H9 (cell line): ENCODE results near the gene ANKK1. TPM values are rescaled to one million over a fixed set of nuclear protein-coding genes. Genes with fewer than 3 reads are reported as not detected.

Experiments
- DNase-seq: peaks from one replicate; pipeline ENCODE4 v3.0.0-alpha.2; 2017
- H2AFZ ChIP-seq: one replicate; pipeline ENCODE4 v1.6.1; 2013; ENCODE audit warnings: mild to moderate bottlenecking, low read length, control low read depth, moderate library complexity
- H2AK5ac ChIP-seq: 2 replicates; pipeline ENCODE4 v1.6.1; 2013; ENCODE audit warnings: low read length, control low read depth, mixed read lengths; ENCODE audit not compliant: insufficient read length
- H2BK120ac ChIP-seq: one replicate; pipeline ENCODE4 v1.6.1; 2013; ENCODE audit warnings: low read depth, mild to moderate bottlenecking, low read length, control low read depth, inconsistent platforms; ENCODE audit not compliant: poor library complexity, severe bottlenecking
- H2BK12ac ChIP-seq: 2 replicates; pipeline ENCODE4 v1.6.1; 2013; ENCODE audit warnings: low read length, control low read depth, mixed read lengths, low read depth; ENCODE audit not compliant: insufficient read length
- H2BK15ac ChIP-seq: 2 replicates; pipeline ENCODE4 v1.6.1; 2013; ENCODE audit warnings: low read depth, low read length, control low read depth
- H2BK20ac ChIP-seq: one replicate; pipeline ENCODE4 v1.6.1; 2013; ENCODE audit warnings: low read depth, mild to moderate bottlenecking, low read length, control low read depth, inconsistent platforms; ENCODE audit not compliant: poor library complexity, severe bottlenecking
- H2BK5ac ChIP-seq: 2 replicates; pipeline ENCODE4 v1.6.1; 2013; ENCODE audit warnings: low read length, control low read depth, mixed read lengths; ENCODE audit not compliant: insufficient read length
- H3K14ac ChIP-seq: 2 replicates; pipeline ENCODE4 v1.6.1; 2013; ENCODE audit warnings: low read length, control low read depth; ENCODE audit not compliant: insufficient read depth
- H3K18ac ChIP-seq: 2 replicates; pipeline ENCODE4 v1.6.1; 2013; ENCODE audit warnings: low read depth, mild to moderate bottlenecking, mixed read lengths, low read length, control low read depth; ENCODE audit not compliant: insufficient read length
- H3K23ac ChIP-seq: 2 replicates; pipeline ENCODE4 v1.6.1; 2013; ENCODE audit warnings: low read length, control low read depth, mixed read lengths, low read depth; ENCODE audit not compliant: insufficient read length
- H3K23me2 ChIP-seq: 2 replicates; pipeline ENCODE4 v1.6.1; 2013; ENCODE audit warnings: low read depth, mild to moderate bottlenecking, mixed read lengths, low read length, control low read depth; ENCODE audit not compliant: insufficient read length, poor library complexity, severe bottlenecking
- H3K27ac ChIP-seq: 2 replicates; pipeline ENCODE4 v1.5.1; 2013; ENCODE audit warnings: low read length, control low read depth, mixed read lengths, low read depth; ENCODE audit not compliant: insufficient read length
- H3K27me3 ChIP-seq: 2 replicates; pipeline ENCODE4 v1.6.1; 2013; ENCODE audit warnings: low read length, control low read depth, inconsistent platforms; ENCODE audit not compliant: insufficient read depth
- H3K4ac ChIP-seq: 2 replicates; pipeline ENCODE4 v1.6.1; 2013; ENCODE audit warnings: low read depth, mild to moderate bottlenecking, control low read depth, inconsistent platforms, low read length, moderate library complexity
- H3K4me1 ChIP-seq: 2 replicates; pipeline ENCODE4 v1.6.1; 2013; ENCODE audit warnings: low read length, control low read depth, inconsistent platforms; ENCODE audit not compliant: insufficient read depth
- H3K4me2 ChIP-seq: 2 replicates; pipeline ENCODE4 v1.6.1; 2013; ENCODE audit warnings: low read length, control low read depth, mixed read lengths; ENCODE audit not compliant: insufficient read length, insufficient read depth
- H3K56ac ChIP-seq: 2 replicates; pipeline ENCODE4 v1.6.1; 2013; ENCODE audit warnings: low read depth, mild to moderate bottlenecking, mixed read lengths, low read length, control low read depth; ENCODE audit not compliant: insufficient read length
- H3K79me1 ChIP-seq: 2 replicates; pipeline ENCODE4 v1.6.1; 2013; ENCODE audit warnings: low read depth, mild to moderate bottlenecking, moderate library complexity, low read length, control low read depth, inconsistent platforms; ENCODE audit not compliant: insufficient read depth, poor library complexity, severe bottlenecking
- H3K79me2 ChIP-seq: 2 replicates; pipeline ENCODE4 v1.6.1; 2013; ENCODE audit warnings: low read length, control low read depth, inconsistent platforms; ENCODE audit not compliant: insufficient read depth
- H3K9ac ChIP-seq: 2 replicates; pipeline ENCODE4 v1.6.1; 2013; ENCODE audit warnings: low read length, control low read depth, mixed read lengths; ENCODE audit not compliant: insufficient read length; ENCODE audit errors: extremely low read depth
- H3K9me3 ChIP-seq: one replicate; pipeline ENCODE4 v1.6.1; 2013; ENCODE audit warnings: low read depth, low read length, inconsistent platforms; ENCODE audit not compliant: control insufficient read depth
- H3T11ph ChIP-seq: one replicate; pipeline ENCODE4 v1.6.1; 2013; ENCODE audit warnings: mild to moderate bottlenecking, low read length, control low read depth, inconsistent platforms
- H4K20me1 ChIP-seq: one replicate; pipeline ENCODE4 v1.6.1; 2013; ENCODE audit not compliant: control insufficient read depth, insufficient read length, insufficient read depth
- H4K5ac ChIP-seq: 2 replicates; pipeline ENCODE4 v1.6.1; 2013; ENCODE audit warnings: low read depth, mild to moderate bottlenecking, mixed read lengths, low read length, control low read depth; ENCODE audit not compliant: insufficient read length
- H4K8ac ChIP-seq: replicated peaks from 2 replicates; pipeline ENCODE4 v1.6.1; 2013; ENCODE audit warnings: low read length, control low read depth, mixed read lengths, low read depth; ENCODE audit not compliant: insufficient read length
- H4K91ac ChIP-seq: 2 replicates; pipeline ENCODE4 v1.6.1; 2013; ENCODE audit warnings: low read depth, mild to moderate bottlenecking, moderate library complexity, mixed read lengths, low read length, control low read depth; ENCODE audit not compliant: insufficient read length
- H3K27ac Mint-ChIP-seq, 3 experiments: 2 replicates in 2 of 3; 3 replicates in 1 of 3; pipeline ENCODE4 v1.8.0; 2020 to 2021; ENCODE audit warnings: mixed read lengths in 3 of 3, mild to moderate bottlenecking in 1 of 3, moderate library complexity in 1 of 3
- H3K27me3 Mint-ChIP-seq: 2 replicates; pipeline ENCODE4 v1.8.0; 2021; ENCODE audit warnings: low read depth, mild to moderate bottlenecking, moderate library complexity, mixed read lengths
- H3K36me3 Mint-ChIP-seq, 3 experiments: 2 replicates in 2 of 3; 3 replicates in 1 of 3; pipeline ENCODE4 v1.8.0; 2020 to 2021; ENCODE audit warnings: low read depth in 3 of 3, mixed read lengths in 3 of 3; ENCODE audit not compliant: insufficient read depth in 1 of 3
- H3K4me1 Mint-ChIP-seq, 2 experiments: 2 replicates each; pipeline ENCODE4 v1.8.0; 2020; ENCODE audit warnings: mixed read lengths in 2 of 2
- H3K4me3 Mint-ChIP-seq, 2 experiments: 2 replicates in 1 of 2; 3 replicates in 1 of 2; pipeline ENCODE4 v1.8.0; 2020 to 2021; ENCODE audit warnings: mild to moderate bottlenecking in 2 of 2, mixed read lengths in 2 of 2, moderate library complexity in 1 of 2
- H3K9me3 Mint-ChIP-seq, 2 experiments: 2 replicates in 1 of 2; 3 replicates in 1 of 2; pipeline ENCODE4 v1.8.0; 2020; ENCODE audit warnings: mild to moderate bottlenecking in 2 of 2, mixed read lengths in 2 of 2, moderate library complexity in 1 of 2
- CTCF ChIP-seq: fragments of 200-600 bp; sonication (generic); conservative IDR thresholded peaks from 3 replicates; pipeline ENCODE4 v1.8.0; 2021; ENCODE audit warnings: antibody characterized with exemption, mild to moderate bottlenecking
- WGBS: extraction: QIAGEN DNeasy Blood & Tissue Kit; methylation state at CpG from one replicate; pipeline ENCODE4 v1.1.7; 2013; ENCODE audit warnings: missing lambda C conversion rate, low lambda C conversion rate, mixed read lengths; ENCODE audit not compliant: insufficient read length; ENCODE audit errors: extremely low coverage; 5-methylcytosine and 5-hydroxymethylcytosine counted together
- total RNA-seq: library from RNA; stranded (reverse); gene quantifications from 2 replicates; pipeline ENCODE4 v1.2.1, GENCODE V29; 2021

Gene ANKK1
- total RNA-seq, 1 experiment from 2014 or later, result 0.20 TPM

DNA sequence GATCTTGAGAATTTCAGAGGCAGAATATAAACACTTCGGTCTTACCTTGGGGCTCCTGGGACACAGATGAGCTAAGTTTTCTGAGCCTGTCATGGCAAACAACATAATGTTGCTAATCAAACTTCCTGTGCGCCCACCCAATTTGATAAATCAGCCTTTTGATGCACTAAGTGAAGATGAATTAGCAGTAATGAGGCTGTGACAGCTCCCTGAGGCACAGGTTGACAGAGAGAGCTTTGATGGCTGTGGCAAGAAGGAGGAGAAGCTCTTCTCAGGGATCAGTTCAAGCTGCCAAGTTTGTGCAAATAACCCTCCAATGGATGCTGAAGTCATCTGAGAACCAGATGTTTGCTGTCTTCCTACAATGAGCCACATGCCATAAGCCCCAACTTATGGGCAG lies 53.2 kb downstream of the ANKK1 start:
- H2BK15ac ChIP-seq, result no peak overlapping the region

More for the DNA sequence above, 53.2 kb downstream of the ANKK1 start:
- Histone ChIP-seq H2AFZ (no peak overlapping the region), H3K4me2 (no peak overlapping the region), H3K9me3 (no peaks in the 10 kb centered on the region), H4K8ac (no peak overlapping the region), H3K79me1 (no peaks in the 10 kb centered on the region), H2AK5ac (no peak overlapping the region), H3K18ac (no peak overlapping the region), H3K23ac (no peak overlapping the region), H3K79me2 (no peaks in the 10 kb centered on the region), H2BK120ac (no peak overlapping the region), H2BK20ac (no peak overlapping the region), H3K9ac (no peak overlapping the region), H4K91ac (no peak overlapping the region), H4K20me1 (no peaks in the 10 kb centered on the region), H2BK5ac (no peak overlapping the region), H3K14ac (no peak overlapping the region), H3K4me1 (no peaks in the 10 kb centered on the region), H3K4ac (no peak overlapping the region), H3K23me2 (no peaks in the 10 kb centered on the region), H3K27ac (no peak overlapping the region), H2BK12ac (no peak overlapping the region), H3T11ph (no peak overlapping the region), H4K5ac (no peak overlapping the region), H3K56ac (no peak overlapping the region), H3K27me3 (no peaks in the 10 kb centered on the region)
- no peaks in the 10 kb centered on the region for H3K36me3 Mint-ChIP-seq
- H3K4me1 Mint-ChIP-seq, result peaks cover 0 to 6% of the 10 kb centered on the region in 2 experiments; a peak in 1 of 4 replicates
- no peaks in the 10 kb centered on the region for H3K9me3 Mint-ChIP-seq
- WGBS, result no CpG with 5 or more reads among the region's 2 CpGs
- no peak for DNase-seq
- H3K4me3 Mint-ChIP-seq, result no peak overlapping the region
- TF ChIP-seq CTCF, result no peak
- peaks cover 6% of the 10 kb centered on the region for H3K27me3 Mint-ChIP-seq
- H3K27ac Mint-ChIP-seq, result no peak overlapping the region
